ENCODE data around the gene GAMT.

GRCh38 chr19:1394252-1395193 is 6.8 kb downstream of the GAMT start:
- TF ChIP-seq CTCF (IDR thresholded peaks at IDR 0.05; ENCODE audit: low read depth, low read length) (no peak), POLR2A (IDR thresholded peaks at IDR 0.05; ENCODE audit: extremely low read depth, insufficient read length) (no peak), MAX (IDR thresholded peaks at IDR 0.05; ENCODE audit: low read depth, low read length) (no peak)

All from NB4 (cell line).